WTC11 (cell line): ENCODE results near the gene PRR5L.

ENCODE experiments used
- CTCF ChIP-seq: fragments of 200-600 bp; IDR thresholded peaks from 2 replicates; pipeline ENCODE4 v1.8.0; 2022; ENCODE audit warnings: antibody characterized with exemption
- ZNF138 ChIP-seq: sonication (generic); formaldehyde crosslinking; conservative IDR thresholded peaks from 2 replicates; pipeline ENCODE4 v1.8.1; 2022; ENCODE audit warnings: mild to moderate bottlenecking, moderate library complexity, missing genetic modification reagents
- ZNF396 ChIP-seq: fragments of 250-450 bp; sonication (Bioruptor Pico); IDR thresholded peaks from 2 replicates; pipeline ENCODE4 v1.8.0; 2021; ENCODE audit warnings: mild to moderate bottlenecking, moderate library complexity, borderline replicate concordance
- TF ChIP-seq, protein P1 (sequence below): sonication (generic); formaldehyde crosslinking; IDR thresholded peaks from 2 replicates; pipeline ENCODE4 v1.8.1; 2022; ENCODE audit warnings: low read depth, mild to moderate bottlenecking, moderate library complexity, missing genetic modification reagents, borderline replicate concordance
- TF ChIP-seq, protein P2 (sequence below): sonication (generic); formaldehyde crosslinking; conservative IDR thresholded peaks from 2 replicates; pipeline ENCODE4 v1.8.1; 2023; ENCODE audit warnings: mild to moderate bottlenecking, low read depth, missing genetic modification reagents, moderate library complexity

GRCh38 chr11:36341915-36342314 lies 45.8 kb downstream of the PRR5L start:
- TF ChIP-seq ZNF396 (CRISPR knock-in tag) (no peak), ZNF138 (no peak), CTCF (no peak)
- TF ChIP-seq, protein P1, sequence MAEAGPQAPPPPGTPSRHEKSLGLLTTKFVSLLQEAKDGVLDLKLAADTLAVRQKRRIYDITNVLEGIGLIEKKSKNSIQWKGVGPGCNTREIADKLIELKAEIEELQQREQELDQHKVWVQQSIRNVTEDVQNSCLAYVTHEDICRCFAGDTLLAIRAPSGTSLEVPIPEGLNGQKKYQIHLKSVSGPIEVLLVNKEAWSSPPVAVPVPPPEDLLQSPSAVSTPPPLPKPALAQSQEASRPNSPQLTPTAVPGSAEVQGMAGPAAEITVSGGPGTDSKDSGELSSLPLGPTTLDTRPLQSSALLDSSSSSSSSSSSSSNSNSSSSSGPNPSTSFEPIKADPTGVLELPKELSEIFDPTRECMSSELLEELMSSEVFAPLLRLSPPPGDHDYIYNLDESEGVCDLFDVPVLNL (CRISPR knock-in tag) = no peak
- TF ChIP-seq, protein P2, sequence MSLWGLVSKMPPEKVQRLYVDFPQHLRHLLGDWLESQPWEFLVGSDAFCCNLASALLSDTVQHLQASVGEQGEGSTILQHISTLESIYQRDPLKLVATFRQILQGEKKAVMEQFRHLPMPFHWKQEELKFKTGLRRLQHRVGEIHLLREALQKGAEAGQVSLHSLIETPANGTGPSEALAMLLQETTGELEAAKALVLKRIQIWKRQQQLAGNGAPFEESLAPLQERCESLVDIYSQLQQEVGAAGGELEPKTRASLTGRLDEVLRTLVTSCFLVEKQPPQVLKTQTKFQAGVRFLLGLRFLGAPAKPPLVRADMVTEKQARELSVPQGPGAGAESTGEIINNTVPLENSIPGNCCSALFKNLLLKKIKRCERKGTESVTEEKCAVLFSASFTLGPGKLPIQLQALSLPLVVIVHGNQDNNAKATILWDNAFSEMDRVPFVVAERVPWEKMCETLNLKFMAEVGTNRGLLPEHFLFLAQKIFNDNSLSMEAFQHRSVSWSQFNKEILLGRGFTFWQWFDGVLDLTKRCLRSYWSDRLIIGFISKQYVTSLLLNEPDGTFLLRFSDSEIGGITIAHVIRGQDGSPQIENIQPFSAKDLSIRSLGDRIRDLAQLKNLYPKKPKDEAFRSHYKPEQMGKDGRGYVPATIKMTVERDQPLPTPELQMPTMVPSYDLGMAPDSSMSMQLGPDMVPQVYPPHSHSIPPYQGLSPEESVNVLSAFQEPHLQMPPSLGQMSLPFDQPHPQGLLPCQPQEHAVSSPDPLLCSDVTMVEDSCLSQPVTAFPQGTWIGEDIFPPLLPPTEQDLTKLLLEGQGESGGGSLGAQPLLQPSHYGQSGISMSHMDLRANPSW = no peak
